Spleen (tissue), 11 donors: ENCODE data around the gene GGT7. TPM values are rescaled to one million over a fixed set of nuclear protein-coding genes. Genes with fewer than 3 reads are reported as not detected.

Source experiments
- DNase-seq: peaks from one replicate; pipeline ENCODE4 v3.0.0-alpha.2; 2020
- H3K27ac ChIP-seq, 8 donors: fragments of 200-600 bp; sonication (generic) in 7 of 8; 1 replicate in 4 of 8; 2 replicates in 4 of 8; pipeline versions ENCODE4 v1.5.0 to v1.8.0; 2016 to 2021; ENCODE audit warnings: inconsistent platforms in 4 of 8, mild to moderate bottlenecking in 4 of 8, moderate library complexity in 1 of 8
- H3K27me3 ChIP-seq, 7 donors: fragments of 200-600 bp; sonication (generic) in 6 of 7; replicated peaks in 1 of 7; 1 replicate in 4 of 7; 2 replicates in 3 of 7; pipeline versions ENCODE4 v1.5.0 to v1.8.0; 2016 to 2021; ENCODE audit warnings: inconsistent platforms in 3 of 7, mild to moderate bottlenecking in 1 of 7
- H3K36me3 ChIP-seq, 6 donors: fragments of 200-600 bp; sonication (generic) in 5 of 6; 1 replicate in 4 of 6; 2 replicates in 2 of 6; pipeline versions ENCODE4 v1.5.0 to v1.8.0; 2016 to 2021; ENCODE audit warnings: inconsistent platforms in 2 of 6
- H3K4me1 ChIP-seq, 6 donors: fragments of 200-600 bp; sonication (generic) in 5 of 6; 1 replicate in 3 of 6; 2 replicates in 3 of 6; pipeline versions ENCODE4 v1.5.0 to v1.8.0; 2016 to 2021; ENCODE audit warnings: inconsistent platforms in 3 of 6
- H3K4me3 ChIP-seq, 8 donors: fragments of 200-600 bp; sonication (generic) in 7 of 8; 1 replicate in 4 of 8; 2 replicates in 4 of 8; pipeline versions ENCODE4 v1.5.0 to v1.8.0; 2016 to 2021; ENCODE audit warnings: inconsistent platforms in 4 of 8, mild to moderate bottlenecking in 4 of 8, moderate library complexity in 2 of 8
- H3K9me3 ChIP-seq, 8 donors: fragments of 200-600 bp; sonication (generic) in 7 of 8; 1 replicate in 4 of 8; 2 replicates in 4 of 8; pipeline versions ENCODE4 v1.5.0 to v1.8.0; 2016 to 2021; ENCODE audit warnings: inconsistent platforms in 4 of 8
- POLR2A ChIP-seq, 3 donors: fragments of 450-650 bp; IDR thresholded peaks; one replicate each; pipeline ENCODE4 v1.5.1; 2017; ENCODE audit warnings: antibody characterized with exemption in 3 of 3, mild to moderate bottlenecking in 1 of 3
- POLR2AphosphoS5 ChIP-seq, 3 donors: sonication (generic); formaldehyde crosslinking; IDR thresholded peaks; one replicate each; pipeline ENCODE4 v1.5.1; 2017; ENCODE audit warnings: antibody characterized with exemption in 3 of 3
- WGBS, 5 donors: extraction: QIAGEN DNeasy Blood & Tissue Kit in 3 of 5; methylation state at CpG; one replicate each; pipeline versions ENCODE4 v1.1.5 to v1.1.7; 2013 to 2018; 5-methylcytosine and 5-hydroxymethylcytosine counted together
- intact Hi-C: fragments of 100-400 bp; cut with DNase I; formaldehyde crosslinking; loops from one replicate; pipeline ENCODE4 v1.15.0; 2023; ENCODE audit warnings: low total_unique reads
- polyA plus RNA-seq, 3 donors: library from polyadenylated mRNA; stranded (reverse); fragments of 200-250 nt; gene quantifications; one replicate each; pipeline ENCODE4 v1.2.1, GENCODE V29; 2013
- total RNA-seq, 7 donors: library from RNA; depleted of rRNA in 3 of 7; stranded (reverse); fragments of >200 nt in 3 of 7; fragmentation: NEBNext Ultra II Directional in 4 of 7; extraction: Animal tissue kit (Norgen Biotek cat#: 25700) in 4 of 7; gene quantifications; one replicate each; pipeline versions ENCODE4 v1.1.0 to v1.2.1, GENCODE V29; 2016 to 2021
- TF ChIP-seq, protein P1 (sequence below), 11 experiments: fragments of 200-600 bp in 7 of 11; fragments of 450-650 bp in 4 of 11; sonication (generic) in 4 of 11; IDR thresholded peaks in 8 of 11; conservative IDR thresholded peaks in 3 of 11; 1 replicate in 7 of 11; 2 replicates in 4 of 11; pipeline versions ENCODE4 v1.4.0 to v1.8.0; 2016 to 2021; ENCODE audit warnings: antibody characterized with exemption in 11 of 11, inconsistent platforms in 4 of 11, mild to moderate bottlenecking in 1 of 11
- donor health status: healthy with polysubstance abuse.
- donor health status: DM: no; HTN: no; CAD: no; lungs with moderate emphysema.
- donor health status: DM: no; HTN: no; CAD: no.
- donor health status: Bipolar disorder and iron deficiency.
- donor health status: healthy.
- donor health status: DM: no; HTN: no; CAD: no.
- donor health status: DM: yes; HTN: yes; CAD: no.

Gene GGT7
- total and polyA plus RNA-seq, 10 donors, result 4.3 to 22.1 (median 11.6) TPM

DNA sequence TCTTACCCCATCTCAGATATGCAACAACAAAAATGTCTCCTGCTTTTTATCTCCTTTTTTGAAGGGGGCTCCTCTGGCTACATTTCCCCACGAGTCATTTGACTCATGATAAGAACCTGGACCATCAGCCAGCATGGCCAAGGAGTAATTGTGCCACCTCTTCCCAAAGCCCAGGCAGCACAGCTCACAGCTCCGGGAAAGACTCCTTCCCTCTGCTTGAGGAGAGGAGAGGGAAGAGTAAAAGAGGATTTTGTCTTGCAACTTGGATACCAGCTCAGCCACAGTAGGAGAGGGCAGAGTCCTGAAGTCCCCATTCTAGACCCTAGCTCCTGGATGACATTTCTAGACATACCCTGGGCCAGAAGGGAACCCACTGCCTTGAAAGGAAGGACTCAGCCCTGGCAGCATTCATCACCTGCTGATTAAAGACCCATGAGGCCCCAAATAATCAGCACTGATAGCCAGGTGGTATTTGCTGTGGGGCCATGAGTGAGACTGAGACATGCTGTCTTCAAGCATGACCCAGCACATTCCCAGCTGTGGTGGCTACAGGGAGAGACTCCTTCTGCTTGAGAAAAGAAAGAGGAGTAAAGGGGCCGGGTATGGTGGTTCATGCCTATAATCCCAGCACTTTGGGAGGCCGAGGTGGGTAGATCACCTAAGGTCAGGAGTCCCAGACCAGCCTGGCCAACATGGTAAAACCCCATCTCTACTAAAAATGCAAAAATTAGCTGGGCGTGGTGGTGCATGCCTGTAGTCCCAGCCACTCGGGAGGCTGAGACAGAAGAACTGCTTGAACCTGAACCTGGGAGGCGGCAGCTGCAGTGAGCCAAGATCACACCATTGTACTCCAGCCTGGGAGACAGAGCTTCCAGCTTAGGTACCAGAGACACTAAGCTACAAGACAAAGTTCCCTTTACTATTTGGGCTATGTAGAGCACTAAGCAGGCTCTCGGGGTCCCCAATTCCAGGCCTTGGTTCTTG is 75.4 kb downstream of the GGT7 start:
- TF ChIP-seq POLR2A (IDR thresholded peaks at IDR 0.05) (no peak), POLR2AphosphoS5 (IDR thresholded peaks at IDR 0.05) (no peak)
- TF ChIP-seq, protein P1, sequence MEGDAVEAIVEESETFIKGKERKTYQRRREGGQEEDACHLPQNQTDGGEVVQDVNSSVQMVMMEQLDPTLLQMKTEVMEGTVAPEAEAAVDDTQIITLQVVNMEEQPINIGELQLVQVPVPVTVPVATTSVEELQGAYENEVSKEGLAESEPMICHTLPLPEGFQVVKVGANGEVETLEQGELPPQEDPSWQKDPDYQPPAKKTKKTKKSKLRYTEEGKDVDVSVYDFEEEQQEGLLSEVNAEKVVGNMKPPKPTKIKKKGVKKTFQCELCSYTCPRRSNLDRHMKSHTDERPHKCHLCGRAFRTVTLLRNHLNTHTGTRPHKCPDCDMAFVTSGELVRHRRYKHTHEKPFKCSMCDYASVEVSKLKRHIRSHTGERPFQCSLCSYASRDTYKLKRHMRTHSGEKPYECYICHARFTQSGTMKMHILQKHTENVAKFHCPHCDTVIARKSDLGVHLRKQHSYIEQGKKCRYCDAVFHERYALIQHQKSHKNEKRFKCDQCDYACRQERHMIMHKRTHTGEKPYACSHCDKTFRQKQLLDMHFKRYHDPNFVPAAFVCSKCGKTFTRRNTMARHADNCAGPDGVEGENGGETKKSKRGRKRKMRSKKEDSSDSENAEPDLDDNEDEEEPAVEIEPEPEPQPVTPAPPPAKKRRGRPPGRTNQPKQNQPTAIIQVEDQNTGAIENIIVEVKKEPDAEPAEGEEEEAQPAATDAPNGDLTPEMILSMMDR (IDR thresholded peaks at IDR 0.05 in 8 of 11, conservative IDR thresholded peaks at IDR 0.05 in 3 of 11), result no peak
- Histone ChIP-seq H3K36me3 (peaks cover 0 to 4% (median 0%) of the 10 kb centered on the region in 6 donors), H3K27me3 (no peaks in the 10 kb centered on the region), H3K4me3 (no peak overlapping the region), H3K9me3 (no peaks in the 10 kb centered on the region), H3K27ac (no peak overlapping the region), H3K4me1 (peaks cover 0 to 33% (median 2%) of the 10 kb centered on the region in 6 donors)
- WGBS, 5 donors, result 83 to 97% (median 91%) methylated on average over 8 of the region's 8 CpGs
- no peak for DNase-seq
- intact Hi-C loops, result no loop called here

Other genes with a start within 250 kb of the GGT7 start
- 10 to 100 TPM; 10.0 to 20.4 (median 14.2) TPM for gene PIGU, start 195.8 kb downstream of the GGT7 start, total RNA-seq
- gene PIGU, start 195.8 kb downstream of the GGT7 start, polyA plus RNA-seq, result 10 to 100 TPM; 13.3 to 15.2 (median 15.0) TPM
- gene TP53INP2, start 168.5 kb downstream of the GGT7 start, total RNA-seq, result 10 to 100 TPM in 1 of 7 donors, 1 to 10 TPM in 6; 4.8 to 10.6 (median 7.4) TPM
- gene TP53INP2, start 168.5 kb downstream of the GGT7 start, polyA plus RNA-seq, result 1 to 10 TPM; 2.0 to 3.0 (median 2.6) TPM
- gene NCOA6, start 47.2 kb downstream of the GGT7 start, total RNA-seq, result 10 to 100 TPM; 24.0 to 32.8 (median 28.5) TPM
- gene NCOA6, start 47.2 kb downstream of the GGT7 start, polyA plus RNA-seq, result 10 to 100 TPM; 13.6 to 19.4 (median 16.2) TPM
- 10 to 100 TPM; 23.2 to 43.6 (median 33.2) TPM for gene ACSS2, start 3.8 kb upstream of the GGT7 start, total RNA-seq
- 10 to 100 TPM in 2 of 3 donors, 1 to 10 TPM in 1; 8.9 to 20.3 (median 15.6) TPM for gene ACSS2, start 3.8 kb upstream of the GGT7 start, polyA plus RNA-seq
- gene GSS, start 83.0 kb upstream of the GGT7 start, total RNA-seq, result 10 to 100 TPM; 23.8 to 46.1 (median 31.8) TPM
- gene GSS, start 83.0 kb upstream of the GGT7 start, polyA plus RNA-seq, result 10 to 100 TPM; 19.8 to 40.0 (median 39.0) TPM
- gene MYH7B, start 83.0 kb upstream of the GGT7 start, total RNA-seq, result 1 to 10 TPM in 3 of 7 donors, under 1 TPM in 4; 0.09 to 1.7 (median 0.60) TPM
- under 1 TPM; 0.72 to 0.83 (median 0.77) TPM for gene MYH7B, start 83.0 kb upstream of the GGT7 start, polyA plus RNA-seq
- gene TRPC4AP, start 220.0 kb upstream of the GGT7 start, total RNA-seq, result 10 to 100 TPM; 59.2 to 81.7 (median 67.1) TPM
- 10 to 100 TPM; 26.3 to 45.9 (median 34.9) TPM for gene TRPC4AP, start 220.0 kb upstream of the GGT7 start, polyA plus RNA-seq